HG02840 (cell line): ENCODE results near the gene SMYD3.
"Not testable (repeated sequence)": the region's sequence is repeated elsewhere in the genome, so short reads cannot be mapped to it uniquely, and the experiment has no call there.

ENCODE experiments used
- ATAC-seq: cut with Tn5 transposase; IDR thresholded peaks from one replicate; pipeline ENCODE4 v1.9.1; 2021; ENCODE audit warnings: mild to moderate bottlenecking, moderate library complexity, moderate number of reproducible peaks; ENCODE audit not compliant: unreplicated experiment, low FRiP score

The SMYD3 gene

DNA sequence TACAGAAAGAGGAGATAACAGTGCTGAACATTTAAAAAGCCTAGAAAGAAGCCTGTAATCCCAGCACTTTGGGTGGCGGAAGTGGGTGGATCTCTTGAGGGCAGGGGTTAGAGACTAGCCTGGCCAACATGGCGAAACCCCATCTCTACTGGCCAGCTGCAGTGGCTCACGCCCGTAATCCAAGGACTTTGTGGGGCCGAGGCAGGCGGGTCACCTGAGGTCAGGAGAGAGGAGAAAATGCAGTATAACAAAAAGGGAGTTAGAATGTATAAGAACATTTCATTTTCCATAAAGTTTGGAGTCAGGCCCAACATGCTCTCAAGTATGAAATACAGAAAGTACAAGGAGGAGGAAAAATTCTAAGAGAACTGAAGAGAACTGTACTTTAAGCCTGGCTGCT is 134.5 kb downstream of the SMYD3 start:
- no peak for ATAC-seq

DNA sequence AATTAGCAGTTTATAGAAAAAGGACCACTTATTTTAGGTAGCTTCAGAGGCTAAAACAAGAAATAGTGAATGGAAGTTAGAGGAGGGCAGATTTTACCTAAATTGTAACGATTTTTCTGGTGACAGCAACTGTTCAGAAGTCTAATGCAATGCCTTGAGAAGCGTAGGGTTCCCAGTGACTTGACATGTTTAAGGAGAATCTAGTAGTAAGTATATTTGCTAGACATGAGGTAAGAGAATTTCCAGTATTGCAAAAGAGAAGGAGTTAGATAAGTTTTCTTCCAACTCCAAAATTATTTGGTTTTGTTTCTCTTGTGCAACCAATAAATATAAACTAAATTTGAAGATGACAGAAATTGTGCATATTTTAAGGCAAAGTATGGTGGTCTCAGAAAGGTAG is 140.0 kb downstream of the SMYD3 start:
- no peak for ATAC-seq

DNA sequence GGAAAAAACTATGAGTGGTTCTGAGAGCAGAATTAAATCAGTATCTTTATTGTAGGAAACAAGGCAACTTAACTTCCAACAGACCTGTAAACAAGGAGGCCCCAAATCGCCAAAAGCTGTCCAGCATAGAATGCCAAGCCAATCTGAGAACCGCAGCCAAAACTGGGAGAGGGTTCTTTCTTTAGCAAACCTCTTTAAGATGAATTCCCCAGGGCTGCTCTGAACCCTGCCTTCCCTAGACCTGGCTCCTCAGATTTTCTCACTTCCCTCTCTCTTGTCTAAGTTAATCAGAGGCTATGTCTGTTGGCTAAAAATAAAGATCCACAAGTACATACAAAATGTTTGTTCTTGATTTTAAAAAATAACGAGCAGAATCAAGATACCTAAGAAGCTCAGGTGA is 141.4 kb downstream of the SMYD3 start:
- ATAC-seq = no peak

DNA sequence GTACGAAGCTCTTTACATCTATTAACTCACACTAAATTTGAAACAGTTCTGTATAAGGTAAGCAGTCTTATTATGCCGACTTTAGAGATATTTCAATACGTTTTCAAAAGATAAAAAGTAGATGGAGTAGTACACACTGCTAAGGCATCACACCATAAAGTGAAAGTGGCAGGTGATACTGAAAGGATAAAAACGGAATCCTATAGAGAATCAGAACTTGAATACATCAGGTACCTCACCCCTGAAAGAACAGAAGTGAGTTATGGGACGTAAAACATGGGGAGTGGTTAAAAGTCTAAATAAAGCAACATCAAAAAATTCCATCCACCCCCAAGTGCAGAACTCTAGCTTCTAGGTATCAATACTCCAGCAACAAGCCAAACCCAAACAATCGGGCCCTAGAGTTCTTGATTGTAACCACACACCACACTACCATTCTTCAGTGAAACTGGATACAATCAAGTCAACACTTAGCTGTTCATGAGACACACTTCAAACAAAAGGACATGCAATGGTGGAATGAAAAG is 142.6 kb downstream of the SMYD3 start:
- ATAC-seq = no peak

DNA sequence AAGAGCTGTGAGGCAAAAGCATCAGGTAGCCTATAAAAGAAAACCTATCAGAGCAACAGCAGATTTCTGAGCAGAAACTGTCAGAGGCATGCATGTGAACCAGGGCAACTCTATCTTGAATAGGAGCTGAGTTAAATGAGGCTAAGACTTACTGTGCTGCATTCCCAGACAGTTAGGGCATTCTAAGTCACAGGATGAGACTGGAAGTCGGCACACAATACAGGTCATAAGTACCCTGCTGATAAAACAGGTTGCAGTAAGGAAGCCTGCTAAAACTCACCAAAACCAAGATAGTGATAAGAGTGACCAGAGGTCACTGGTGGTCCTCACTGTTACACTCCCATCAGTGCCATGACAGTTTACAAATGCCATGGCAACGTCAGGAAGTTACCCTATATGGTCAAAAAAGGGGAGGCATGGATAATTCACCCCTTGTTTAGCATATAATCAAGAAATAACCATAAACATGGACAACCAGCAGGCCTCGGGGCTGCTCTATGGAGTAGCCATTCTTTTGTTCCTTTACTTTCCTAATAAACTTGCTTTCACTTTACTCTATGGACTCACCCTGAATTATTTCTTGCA is 150.0 kb downstream of the SMYD3 start:
- ATAC-seq = not testable (repeated sequence)

DNA sequence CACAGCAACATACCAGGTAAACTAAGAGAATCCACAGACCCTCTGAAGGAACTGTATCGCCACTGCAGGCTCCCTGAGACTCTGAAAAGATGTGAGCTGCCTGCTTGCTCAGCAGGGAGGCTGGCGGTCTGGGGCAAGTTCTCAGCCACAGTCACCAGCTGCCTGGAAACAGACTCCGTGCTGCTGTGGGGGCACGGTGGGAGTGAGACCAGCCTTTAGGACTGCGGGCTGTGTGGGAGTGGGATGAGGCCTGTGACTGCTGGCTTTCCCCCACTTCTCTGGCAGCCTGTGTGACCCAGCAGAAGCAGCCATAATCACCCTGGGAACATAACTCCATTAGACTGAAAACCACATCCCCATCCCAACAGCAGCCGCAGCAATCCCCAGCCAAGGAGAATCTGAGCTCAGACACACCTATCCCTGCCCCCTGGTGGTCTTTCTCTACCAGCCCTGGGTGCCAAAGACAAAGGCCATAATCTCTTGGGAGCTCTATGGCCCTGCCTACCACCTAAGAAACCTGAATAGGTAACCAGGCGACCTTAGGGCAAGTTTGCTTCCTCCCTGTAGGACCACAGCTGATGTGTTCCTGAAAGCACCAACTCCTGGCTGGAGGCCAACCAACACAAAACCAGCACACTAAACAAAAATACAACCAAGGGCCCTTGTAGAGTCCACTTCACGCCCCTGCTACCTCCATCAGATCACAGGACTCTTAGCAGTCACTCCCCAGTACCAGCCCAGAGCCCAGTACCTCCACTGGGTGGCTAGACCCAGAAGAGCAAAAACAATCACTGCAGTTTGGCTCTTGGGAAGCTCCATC is 151.5 kb downstream of the SMYD3 start:
- ATAC-seq = no peak

DNA sequence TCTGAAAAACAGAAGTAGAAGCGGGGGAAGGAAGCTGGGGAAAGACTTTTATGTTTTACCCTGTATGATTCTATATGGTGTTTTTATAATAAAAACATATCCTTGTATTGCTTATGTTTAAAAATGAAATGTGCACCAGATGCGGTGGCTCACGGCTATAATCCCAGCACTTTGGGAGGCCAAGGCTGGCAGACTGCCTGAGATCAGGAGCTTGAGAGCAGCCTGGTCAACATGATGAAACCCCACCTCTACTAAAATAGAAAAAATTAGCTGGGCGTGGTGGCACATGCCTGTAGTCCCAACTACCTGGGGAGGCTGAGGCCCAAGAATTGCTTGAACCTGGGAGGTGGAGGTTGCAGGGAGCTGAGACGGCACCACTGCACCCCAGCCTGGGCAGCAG is 155.4 kb downstream of the SMYD3 start:
- no peak for ATAC-seq

DNA sequence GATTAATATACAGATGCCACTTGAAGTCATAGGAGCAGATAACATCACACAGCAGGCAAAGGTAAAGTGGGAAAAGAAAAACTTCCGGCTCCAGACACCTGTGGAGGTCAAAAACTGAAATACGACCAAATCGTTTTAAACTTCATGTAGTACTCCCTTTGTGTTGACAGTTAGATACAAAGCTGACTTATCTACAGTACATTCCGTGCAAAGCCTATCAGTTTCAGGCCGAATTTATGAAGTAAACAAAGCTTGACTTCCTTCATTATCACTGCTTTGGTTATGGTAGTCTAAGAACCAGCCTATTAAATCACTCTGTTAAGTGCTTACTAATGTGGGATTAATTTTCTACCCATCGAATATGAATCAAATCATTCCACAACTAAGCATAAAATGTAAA is 156.3 kb downstream of the SMYD3 start:
- no peak for ATAC-seq

DNA sequence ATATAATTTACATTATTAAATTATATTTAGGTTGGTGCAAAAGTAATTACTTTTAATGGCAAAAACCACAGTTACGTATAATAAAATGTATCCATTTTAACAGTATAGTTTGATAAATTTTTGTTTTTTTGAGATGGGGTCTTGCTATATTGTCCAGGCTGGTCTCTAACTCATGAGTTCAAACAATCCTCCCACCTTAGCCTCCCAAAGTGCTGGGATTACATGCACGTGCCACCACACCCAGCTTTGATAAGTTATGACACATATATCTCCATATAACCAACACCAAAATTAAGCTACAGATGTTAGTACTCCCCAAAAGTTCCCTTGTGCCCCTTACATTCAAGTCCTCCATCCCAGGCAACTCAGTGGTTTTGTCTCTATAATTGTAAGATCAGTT is 163.1 kb downstream of the SMYD3 start:
- ATAC-seq = no peak

DNA sequence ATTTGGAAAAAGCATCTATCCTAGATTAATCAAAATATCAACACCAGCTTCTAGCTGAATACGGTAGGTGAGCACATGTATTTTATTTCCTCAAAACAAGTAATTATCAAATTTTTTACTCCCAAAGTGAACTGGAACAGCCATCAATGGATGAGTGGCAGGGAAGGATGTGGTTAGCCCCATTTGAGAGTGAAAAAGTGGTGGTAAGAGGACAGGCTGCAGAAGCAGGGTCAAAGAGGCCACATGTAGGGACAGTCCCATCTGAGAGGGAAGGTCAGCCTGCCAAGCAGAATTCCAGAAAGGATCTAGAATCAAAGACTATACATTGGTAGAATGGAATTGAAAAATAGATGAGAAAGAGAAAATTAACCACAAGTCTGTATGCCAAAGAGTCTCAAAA is 163.8 kb downstream of the SMYD3 start:
- ATAC-seq = no peak

DNA sequence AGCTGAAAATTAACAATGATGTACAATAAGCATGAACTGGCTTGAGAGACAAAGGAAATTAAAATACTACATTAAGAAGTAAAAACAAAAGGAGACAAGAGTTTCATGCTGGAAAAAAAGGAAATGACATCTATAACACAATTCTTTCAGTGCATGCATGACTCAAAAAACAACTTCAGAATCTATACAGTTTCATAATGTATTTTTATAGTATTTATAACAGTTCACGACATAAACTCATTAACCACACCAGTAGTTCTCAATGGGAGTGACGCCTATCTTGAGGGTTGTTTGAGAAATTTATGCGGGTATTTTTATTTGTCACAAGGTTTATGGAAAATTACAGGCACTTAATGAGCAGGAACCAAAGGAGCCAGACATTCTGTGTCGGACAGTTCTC is 168.5 kb downstream of the SMYD3 start:
- no peak for ATAC-seq

DNA sequence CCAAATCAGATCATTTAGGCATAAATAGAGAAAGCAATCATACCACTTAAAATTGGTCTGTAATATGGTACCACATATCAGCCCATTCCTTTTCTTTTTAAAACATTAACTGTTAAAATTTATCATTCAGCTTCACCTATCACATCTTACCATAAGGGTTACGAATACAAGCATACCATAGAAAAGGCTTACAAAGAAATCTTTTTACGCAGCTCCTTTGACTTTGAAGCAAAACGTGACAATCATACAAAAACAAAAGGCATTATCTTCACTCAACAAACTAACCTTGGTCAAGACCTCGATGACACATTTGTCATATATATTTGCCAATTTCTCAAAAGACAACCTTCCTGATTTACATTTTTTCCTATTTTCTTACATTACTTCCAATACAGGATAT is 169.0 kb downstream of the SMYD3 start:
- no peak for ATAC-seq

DNA sequence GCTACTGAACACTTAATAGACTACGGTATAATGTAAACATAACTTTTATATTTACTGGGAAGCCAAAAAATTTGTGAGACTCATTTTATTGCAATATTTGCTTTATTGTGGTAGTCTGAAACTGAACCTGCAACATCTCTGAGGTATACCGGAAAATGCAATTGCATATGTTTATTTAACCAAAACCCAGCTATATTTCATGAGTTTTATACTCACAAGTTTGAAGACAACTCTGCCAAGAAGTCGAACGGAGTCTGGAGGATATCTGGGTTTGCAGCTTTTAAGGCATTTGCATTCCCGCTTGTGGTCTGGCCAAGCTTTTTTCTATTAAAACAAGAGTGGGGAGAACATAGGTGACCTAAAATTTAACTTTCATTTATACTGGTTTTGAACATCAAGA is 171.9 kb downstream of the SMYD3 start:
- no peak for ATAC-seq

DNA sequence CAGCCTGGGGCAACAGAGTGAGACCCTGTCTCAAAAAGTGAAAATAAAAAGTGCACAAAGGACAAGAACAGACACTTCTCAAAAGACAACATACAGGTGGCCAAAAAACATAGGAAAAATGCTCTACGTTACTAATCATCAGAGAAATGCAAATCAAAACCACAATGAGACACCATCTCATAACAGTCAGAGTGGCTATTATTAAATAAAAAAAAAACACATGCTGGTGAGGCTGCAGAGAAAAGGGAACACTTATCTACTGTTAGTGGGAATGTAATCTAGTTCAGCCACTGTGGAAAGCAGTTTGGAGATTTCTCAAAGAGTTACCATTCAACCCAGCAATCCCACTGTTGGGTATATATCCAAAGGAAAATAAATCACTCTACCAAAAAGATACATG is 173.2 kb downstream of the SMYD3 start:
- no peak for ATAC-seq

DNA sequence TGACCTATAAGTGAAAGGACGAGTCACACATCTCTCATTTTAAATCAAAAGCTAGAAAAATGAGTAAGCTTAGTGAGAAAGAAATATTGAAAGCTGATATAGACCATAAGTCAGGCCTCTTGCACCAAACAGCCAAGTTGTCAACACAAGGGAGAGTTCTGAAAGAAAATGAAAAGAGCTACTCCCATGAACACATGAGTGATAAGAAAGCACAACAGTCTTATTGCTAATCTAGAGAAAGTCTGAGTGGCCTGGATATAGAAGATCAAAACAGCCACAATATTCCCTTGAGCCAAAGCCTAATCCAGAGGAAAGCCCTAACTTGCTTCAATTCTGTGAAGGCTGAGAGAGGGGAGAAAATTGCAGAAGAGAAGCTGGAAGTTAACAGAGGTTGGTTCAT is 175.0 kb downstream of the SMYD3 start:
- ATAC-seq = no peak

DNA sequence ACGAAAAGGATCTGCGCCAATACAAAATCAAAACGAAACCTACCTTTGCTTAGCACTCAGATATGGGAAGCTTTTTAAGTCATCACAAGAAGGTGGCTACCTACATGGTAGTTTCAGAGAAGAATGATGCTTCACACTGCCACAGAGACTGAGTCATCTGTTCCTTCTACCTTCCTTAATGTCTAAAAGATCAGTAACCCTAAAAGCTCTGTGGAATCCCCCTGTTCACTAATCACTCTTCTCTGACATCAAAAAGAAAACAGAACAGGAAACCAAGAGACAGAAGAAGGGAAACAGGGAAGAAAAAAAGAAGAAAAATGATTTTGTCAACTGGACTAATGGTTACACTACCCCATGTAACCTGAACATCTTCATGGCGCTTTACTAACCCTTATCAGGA is 177.2 kb downstream of the SMYD3 start:
- ATAC-seq = peak; percentile 98

DNA sequence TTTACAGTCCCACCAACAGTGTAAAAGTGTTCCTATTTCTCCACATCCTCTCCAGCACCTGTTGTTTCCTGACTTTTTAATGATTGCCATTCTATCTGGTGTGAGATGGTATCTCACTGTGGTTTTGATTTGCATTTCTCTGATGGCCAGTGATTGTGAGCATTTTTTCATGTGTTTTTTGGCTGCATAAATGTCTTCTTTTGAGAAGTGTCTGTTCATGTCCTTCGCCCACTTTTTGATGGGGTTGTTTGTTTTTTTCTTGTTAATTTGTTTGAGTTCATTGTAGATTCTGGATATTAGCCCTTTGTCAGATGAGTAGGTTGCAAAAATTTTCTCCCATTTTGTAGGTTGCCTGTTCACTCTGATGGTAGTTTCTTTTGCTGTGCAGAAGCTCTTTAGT is 177.8 kb downstream of the SMYD3 start:
- not testable (repeated sequence) for ATAC-seq

DNA sequence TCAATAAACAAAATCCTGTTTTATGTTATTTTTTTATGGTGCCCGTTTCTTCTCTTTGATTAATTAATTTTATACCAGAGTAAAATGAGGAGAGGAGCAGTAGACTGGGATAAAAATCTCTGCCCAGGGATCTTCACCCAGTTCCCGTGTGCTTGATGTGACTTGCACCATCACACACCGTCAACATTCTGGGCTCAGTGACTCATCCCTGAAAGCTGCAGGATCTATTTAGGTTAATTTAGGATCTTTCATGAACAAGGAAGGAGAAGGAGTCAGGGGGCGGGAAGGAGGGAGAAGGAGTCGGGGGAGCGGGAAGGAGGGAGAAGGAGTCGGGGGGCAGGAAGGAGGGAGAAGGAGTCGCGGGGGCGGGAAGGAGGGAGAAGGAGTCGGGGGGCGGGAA is 182.4 kb downstream of the SMYD3 start:
- ATAC-seq = no peak

DNA sequence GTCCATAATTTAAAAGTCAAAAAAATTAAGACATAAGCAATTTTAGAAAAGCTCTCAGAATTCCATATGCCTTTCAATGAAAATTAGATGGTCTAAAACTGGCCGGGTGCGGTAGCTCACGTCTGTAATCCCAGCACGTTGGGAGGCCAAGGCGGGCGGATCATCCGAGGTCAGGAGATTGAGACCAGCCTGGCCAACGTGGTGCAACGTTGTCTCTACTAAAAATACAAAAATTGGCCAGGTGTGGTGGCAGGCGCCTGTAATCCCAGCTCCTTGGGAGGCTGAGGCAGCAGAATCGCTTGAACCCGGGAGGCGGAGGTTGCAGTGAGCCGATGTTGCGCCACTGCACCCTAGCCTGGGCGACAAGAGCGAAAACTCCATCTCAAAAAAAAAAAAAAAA is 183.0 kb downstream of the SMYD3 start:
- ATAC-seq = not testable (repeated sequence)

DNA sequence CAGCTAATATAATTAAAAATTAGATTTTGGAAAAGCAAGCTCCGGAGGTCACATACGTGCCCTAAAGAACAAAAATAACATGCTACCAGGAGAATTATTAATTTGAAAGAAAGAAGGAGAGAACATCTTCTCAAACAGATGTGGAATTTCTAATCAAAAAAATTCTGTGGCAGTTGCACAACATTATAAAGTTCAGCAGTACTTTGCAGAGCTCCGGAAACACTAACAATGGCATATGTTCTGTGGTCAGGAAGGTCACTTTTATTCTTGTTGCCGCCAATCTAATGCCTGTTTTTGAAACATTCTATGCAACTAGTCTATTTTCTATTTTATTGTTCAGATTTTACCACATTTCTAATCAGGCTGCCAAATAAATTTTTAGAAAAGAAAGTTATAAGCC is 186.8 kb downstream of the SMYD3 start:
- ATAC-seq = no peak

DNA sequence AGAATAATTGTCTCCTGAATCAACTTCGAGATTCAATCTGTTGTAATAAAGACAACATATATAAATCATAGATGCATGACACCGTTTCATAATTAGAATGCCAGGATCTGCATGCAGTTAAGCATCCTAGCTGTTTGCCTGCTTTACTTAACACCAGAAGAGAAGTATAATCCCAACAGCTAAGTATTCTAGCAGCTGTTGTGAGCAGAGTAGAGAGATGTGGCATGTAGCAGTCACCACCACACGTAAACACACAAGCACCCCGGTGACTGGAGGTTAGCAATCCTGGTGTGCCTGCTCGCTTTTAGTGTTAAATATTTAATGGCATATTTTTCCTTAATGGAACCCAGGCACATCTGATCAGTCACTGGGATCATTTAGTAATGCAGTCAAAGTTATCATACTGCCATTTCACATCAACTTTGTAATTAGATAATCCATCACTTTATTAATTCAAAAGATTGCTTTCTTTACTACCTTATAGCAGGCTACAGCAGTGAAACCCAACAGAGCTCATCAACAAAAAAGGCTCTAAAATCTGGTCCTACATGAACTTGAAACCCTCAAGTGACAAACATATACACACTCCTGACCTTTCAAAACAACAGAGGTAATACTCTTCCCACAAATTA is 187.9 kb downstream of the SMYD3 start:
- ATAC-seq = no peak

DNA sequence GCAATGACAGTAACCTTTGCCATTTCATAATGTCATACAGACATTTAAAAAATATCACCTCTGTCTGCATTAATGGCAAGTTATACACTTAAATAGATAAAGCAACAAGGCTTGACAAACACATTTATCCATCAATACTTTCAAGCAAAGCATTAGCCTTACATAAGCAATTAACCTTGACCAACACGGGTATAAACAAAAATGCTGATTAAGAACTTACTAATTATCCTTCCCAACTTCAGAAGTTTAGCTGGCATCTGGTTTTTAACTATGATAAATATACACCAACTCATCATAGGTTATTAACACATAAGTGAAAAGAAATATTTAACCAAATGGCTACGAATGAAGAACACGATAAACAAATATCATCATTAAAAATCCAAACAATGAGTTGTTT is 188.5 kb downstream of the SMYD3 start:
- no peak for ATAC-seq
